Ovary (tissue), 9 donors: ENCODE results near the gene ALDH9A1. TPM values are rescaled to one million over a fixed set of nuclear protein-coding genes. Genes with fewer than 3 reads are reported as not detected.

ENCODE experiments used
- DNase-seq, 5 donors: peaks; one replicate each; pipeline ENCODE4 v3.0.0-alpha.2; 2019 to 2020
- H3K27ac ChIP-seq, 2 donors: fragments of 200-600 bp; one replicate each; pipeline versions ENCODE4 v1.5.1 to v1.8.0; 2019 to 2022
- H3K27me3 ChIP-seq: fragments of 200-600 bp; one replicate; pipeline ENCODE4 v1.8.0; 2022
- H3K36me3 ChIP-seq: fragments of 200-600 bp; sonication (generic); one replicate; pipeline ENCODE4 v1.5.1; 2019
- H3K4me1 ChIP-seq: one replicate; pipeline ENCODE4 v1.8.1; 2013; ENCODE audit warnings: mild to moderate bottlenecking, moderate library complexity; ENCODE audit not compliant: insufficient read depth
- H3K4me3 ChIP-seq: fragments of 200-600 bp; sonication (generic); one replicate; pipeline ENCODE4 v1.5.1; 2017
- H3K9me3 ChIP-seq, 2 donors: fragments of 200-600 bp in 1 of 2; sonication (generic) in 1 of 2; one replicate each; pipeline versions ENCODE4 v1.5.1 to v1.8.1; 2013 to 2019; ENCODE audit warnings: mild to moderate bottlenecking in 1 of 2, moderate library complexity in 1 of 2
- EP300 ChIP-seq: sonication (generic); formaldehyde crosslinking; IDR thresholded peaks from one replicate; pipeline ENCODE4 v1.6.1; 2017; ENCODE audit warnings: antibody characterized with exemption
- POLR2A ChIP-seq: fragments of 450-650 bp; IDR thresholded peaks from one replicate; pipeline ENCODE4 v1.6.1; 2017; ENCODE audit warnings: antibody characterized with exemption, mild to moderate bottlenecking, moderate library complexity
- WGBS, 3 donors: extraction: QIAGEN DNeasy Blood & Tissue Kit in 1 of 3; methylation state at CpG; one replicate each; pipeline versions ENCODE4 v1.1.5 to v1.1.7; 2013 to 2017; 5-methylcytosine and 5-hydroxymethylcytosine counted together
- intact Hi-C, 4 donors: fragments of 100-400 bp; cut with DNase I; formaldehyde crosslinking; loops; one replicate each; pipeline versions ENCODE4 v1.11.0 to v1.15.1; 2022 to 2023
- polyA plus RNA-seq, 2 donors: library from polyadenylated mRNA; stranded (reverse); fragments of 200-250 nt in 1 of 2; fragments of 350-450 nt in 1 of 2; fragmentation: Illumina TruSeq in 1 of 2; extraction: RNeasy Lipid Tissue Mini Kit (QIAGEN cat#74804) in 1 of 2; gene quantifications; one replicate each; pipeline ENCODE4 v1.2.3, GENCODE V29; 2013 to 2014
- total RNA-seq, 7 donors: library from RNA; depleted of rRNA in 2 of 7; stranded (reverse); fragments of >200 nt in 2 of 7; fragmentation: NEBNext Ultra II Directional in 3 of 7; extraction: Animal tissue kit (Norgen Biotek cat#: 25700) in 3 of 7; gene quantifications; one replicate each; pipeline versions ENCODE4 v1.1.0 to v1.2.4, GENCODE V29; 2016 to 2023
- TF ChIP-seq, protein P1 (sequence below), 3 donors: fragments of 450-650 bp in 2 of 3; fragments of 200-600 bp in 1 of 3; IDR thresholded peaks; one replicate each; pipeline versions ENCODE4 v1.5.1 to v1.8.0; 2016 to 2022; ENCODE audit warnings: antibody characterized with exemption in 3 of 3, mild to moderate bottlenecking in 1 of 3
- donor health status: DM: no; HTN: no; CAD: no; lungs with moderate emphysema.
- donor health status: DM: no; HTN: no; CAD: no.
- donor health status: Bipolar disorder and iron deficiency.
- donor health status: DM: yes; HTN: yes; CAD: no.
- donor health status: DM: no; HTN: no; CAD: no.
- donor health status: DM: yes; HTN: yes; CAD: no.

Gene ALDH9A1
- total and polyA plus RNA-seq, 9 donors: 38.7 to 174 (median 64.2) TPM

DNA sequence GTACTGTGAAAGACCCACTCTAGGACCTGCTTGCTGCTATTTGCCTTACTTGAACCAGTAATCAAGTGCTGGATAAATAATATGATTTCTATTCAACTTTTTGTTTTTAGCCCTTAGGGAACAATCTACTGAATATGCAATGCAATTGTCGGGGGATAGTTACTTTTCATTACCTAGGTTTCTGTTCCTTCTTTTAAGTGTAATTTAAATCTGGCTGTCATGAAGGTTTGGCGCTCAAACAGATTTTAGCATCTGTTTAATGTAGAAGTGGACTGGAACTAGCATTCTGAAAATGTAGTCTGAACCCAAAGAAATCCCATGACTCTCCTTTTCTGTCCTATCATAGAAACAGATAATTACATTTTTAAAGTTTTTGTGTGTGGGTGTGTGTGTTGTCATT lies 62.5 kb downstream of the ALDH9A1 start:
- 44 to 82% (median 50%) methylated on average over 2 of the region's 2 CpGs for WGBS, 3 donors
- no peak for DNase-seq
- Histone ChIP-seq H3K27me3 (no peaks in the 10 kb centered on the region), H3K9me3 (no peaks in the 10 kb centered on the region), H3K27ac (no peak overlapping the region), H3K4me3 (no peak overlapping the region), H3K4me1 (peaks cover 13% of the 10 kb centered on the region), H3K36me3 (no peaks in the 10 kb centered on the region)
- TF ChIP-seq EP300 (no peak), POLR2A (no peak)
- TF ChIP-seq, protein P1, sequence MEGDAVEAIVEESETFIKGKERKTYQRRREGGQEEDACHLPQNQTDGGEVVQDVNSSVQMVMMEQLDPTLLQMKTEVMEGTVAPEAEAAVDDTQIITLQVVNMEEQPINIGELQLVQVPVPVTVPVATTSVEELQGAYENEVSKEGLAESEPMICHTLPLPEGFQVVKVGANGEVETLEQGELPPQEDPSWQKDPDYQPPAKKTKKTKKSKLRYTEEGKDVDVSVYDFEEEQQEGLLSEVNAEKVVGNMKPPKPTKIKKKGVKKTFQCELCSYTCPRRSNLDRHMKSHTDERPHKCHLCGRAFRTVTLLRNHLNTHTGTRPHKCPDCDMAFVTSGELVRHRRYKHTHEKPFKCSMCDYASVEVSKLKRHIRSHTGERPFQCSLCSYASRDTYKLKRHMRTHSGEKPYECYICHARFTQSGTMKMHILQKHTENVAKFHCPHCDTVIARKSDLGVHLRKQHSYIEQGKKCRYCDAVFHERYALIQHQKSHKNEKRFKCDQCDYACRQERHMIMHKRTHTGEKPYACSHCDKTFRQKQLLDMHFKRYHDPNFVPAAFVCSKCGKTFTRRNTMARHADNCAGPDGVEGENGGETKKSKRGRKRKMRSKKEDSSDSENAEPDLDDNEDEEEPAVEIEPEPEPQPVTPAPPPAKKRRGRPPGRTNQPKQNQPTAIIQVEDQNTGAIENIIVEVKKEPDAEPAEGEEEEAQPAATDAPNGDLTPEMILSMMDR (IDR thresholded peaks at IDR 0.05): no peak
- intact Hi-C loops: no loop called here

DNA sequence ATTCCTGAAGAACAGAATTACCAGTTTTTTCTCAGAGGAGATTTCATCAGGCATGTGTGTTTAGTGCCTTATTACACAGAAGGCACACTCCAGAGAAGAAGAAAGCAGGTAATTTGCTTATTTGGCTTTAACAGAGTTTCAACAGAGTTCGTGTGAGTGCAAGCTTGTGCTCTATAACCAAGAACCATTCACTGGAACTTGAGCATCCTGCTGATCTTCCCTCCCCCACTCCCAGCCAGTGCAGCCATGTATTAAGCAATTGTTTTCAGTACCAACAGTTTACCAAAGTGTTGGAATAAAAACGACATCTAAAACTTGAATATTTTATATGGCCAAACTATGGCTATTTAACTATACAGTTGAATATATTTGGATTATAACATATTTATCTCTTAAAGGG lies 63.0 kb downstream of the ALDH9A1 start:
- no peaks in the 10 kb centered on the region for H3K36me3 ChIP-seq
- no peaks in the 10 kb centered on the region for H3K9me3 ChIP-seq
- WGBS, 3 donors: 39 to 43% (median 39%) methylated on average over 2 of the region's 2 CpGs
- TF ChIP-seq, protein P1 (IDR thresholded peaks at IDR 0.05): no peak
- TF ChIP-seq POLR2A (no peak), EP300 (no peak)
- peaks cover 13% of the 10 kb centered on the region for H3K4me1 ChIP-seq
- no peak overlapping the region for H3K4me3 ChIP-seq
- H3K27me3 ChIP-seq: no peaks in the 10 kb centered on the region
- no peak overlapping the region for H3K27ac ChIP-seq
- intact Hi-C loops: no loop called here
- peak in 1 of 5 donors; percentile 33 for DNase-seq

DNA sequence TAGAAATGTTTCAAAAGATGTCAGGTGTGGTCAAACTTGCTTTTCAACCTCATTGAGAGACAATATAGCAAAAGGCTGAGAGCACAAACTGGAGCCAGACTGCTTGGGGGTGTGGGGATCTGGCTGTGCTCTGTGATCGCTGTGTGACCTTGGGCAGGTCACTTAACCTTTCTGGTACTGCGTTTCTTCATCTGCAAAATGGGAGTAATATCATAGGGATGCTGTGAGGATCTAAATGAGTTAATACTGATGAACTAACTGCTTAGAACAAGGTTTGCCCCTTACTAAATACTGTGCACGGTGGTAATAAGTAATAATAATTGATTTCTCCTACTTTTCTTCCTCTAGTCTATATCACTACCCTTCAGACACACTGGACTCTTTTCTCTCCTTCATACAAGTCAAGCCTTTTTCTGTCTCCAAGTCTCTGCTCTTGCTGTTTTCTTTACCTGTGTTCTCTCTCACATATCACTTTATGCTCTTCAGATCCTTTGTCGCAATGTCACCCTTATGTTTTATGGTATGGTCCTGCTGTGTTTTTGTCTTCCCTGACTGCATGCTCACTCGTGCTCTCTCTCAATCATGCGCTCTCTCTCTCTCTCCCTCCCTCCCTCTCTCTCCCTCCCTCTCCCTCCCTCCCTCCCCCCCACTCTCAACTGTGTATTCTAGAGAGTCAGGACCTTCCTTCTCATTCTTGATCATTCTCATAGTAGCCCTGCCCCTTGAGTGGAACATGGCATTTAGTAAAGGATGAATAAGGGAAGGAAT lies 64.0 kb downstream of the ALDH9A1 start:
- DNase-seq: no peak
- Histone ChIP-seq H3K9me3 (no peaks in the 10 kb centered on the region), H3K4me1 (peaks cover 15% of the 10 kb centered on the region), H3K4me3 (no peak overlapping the region), H3K27me3 (no peaks in the 10 kb centered on the region), H3K27ac (no peak overlapping the region), H3K36me3 (no peaks in the 10 kb centered on the region)
- WGBS, 3 donors: 66 to 67% (median 67%) methylated on average over 6 of the region's 6 CpGs
- TF ChIP-seq POLR2A (no peak), EP300 (no peak)
- TF ChIP-seq, protein P1 (IDR thresholded peaks at IDR 0.05): no peak
- intact Hi-C loops: no loop called here

DNA sequence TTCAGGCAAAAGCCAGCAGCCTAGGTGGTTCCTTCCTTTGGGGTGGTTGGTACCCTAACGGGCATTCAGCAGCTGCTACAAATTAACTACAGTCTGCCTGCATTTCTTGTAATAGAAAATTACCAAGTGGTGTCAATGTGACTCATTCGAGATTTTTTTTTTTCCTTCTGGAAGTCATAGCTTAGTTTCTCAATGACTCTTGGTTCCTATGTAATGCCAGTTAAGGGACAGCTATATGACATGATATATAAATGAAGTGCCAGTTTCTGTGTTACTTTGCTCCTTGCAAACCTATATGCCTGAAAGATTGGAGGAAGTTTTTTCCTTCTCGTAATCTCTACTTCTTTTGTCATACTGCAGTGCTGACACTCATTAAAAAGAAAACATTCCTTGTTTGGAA lies 64.7 kb downstream of the ALDH9A1 start:
- no peak for DNase-seq
- WGBS, 3 donors: 47 to 56% (median 55%) methylated on average over 3 of the region's 3 CpGs

More for the DNA sequence above, 64.7 kb downstream of the ALDH9A1 start:
- H3K4me3 ChIP-seq: no peak overlapping the region
- TF ChIP-seq EP300 (no peak), POLR2A (no peak)
- TF ChIP-seq, protein P1 (IDR thresholded peaks at IDR 0.05): no peak
- H3K27me3 ChIP-seq: no peaks in the 10 kb centered on the region
- H3K27ac ChIP-seq: no peak overlapping the region
- peaks cover 15% of the 10 kb centered on the region for H3K4me1 ChIP-seq
- intact Hi-C loops: loop anchor here in 1 of 4 donors (2.0 kb wide), 1 partner anchor 35 kb away; no protein-coding TSS in a partner anchor
- no peaks in the 10 kb centered on the region for H3K36me3 ChIP-seq
- H3K9me3 ChIP-seq: no peaks in the 10 kb centered on the region
